ENCODE data around the gene NMNAT2.

GRCh38 chr1:183287191-183287675 lies 130.9 kb downstream of the NMNAT2 start:
- TF ChIP-seq CTCF (IDR thresholded peaks at IDR 0.05), result no peak
- no peak for TF ChIP-seq POLR2A (IDR thresholded peaks at IDR 0.05)

All from ovary (tissue), 3 donors.